ENCODE measurements around the gene LGALSL.

The LGALSL gene

GRCh38 chr2:64456293-64456692 lies 2.3 kb downstream of the LGALSL start:
- TF ChIP-seq GATA2 (IDR thresholded peaks at IDR 0.05; ENCODE audit: low read depth, low read length) (no peak), GATA3 (IDR thresholded peaks at IDR 0.05; ENCODE audit: low read depth, low read length) (no peak)

GRCh38 chr2:64457524-64457923 lies 3.6 kb downstream of the LGALSL start:
- TF ChIP-seq GATA2 (IDR thresholded peaks at IDR 0.05; ENCODE audit: low read depth, low read length) (no peak), GATA3 (IDR thresholded peaks at IDR 0.05; ENCODE audit: low read depth, low read length) (no peak)

DNA sequence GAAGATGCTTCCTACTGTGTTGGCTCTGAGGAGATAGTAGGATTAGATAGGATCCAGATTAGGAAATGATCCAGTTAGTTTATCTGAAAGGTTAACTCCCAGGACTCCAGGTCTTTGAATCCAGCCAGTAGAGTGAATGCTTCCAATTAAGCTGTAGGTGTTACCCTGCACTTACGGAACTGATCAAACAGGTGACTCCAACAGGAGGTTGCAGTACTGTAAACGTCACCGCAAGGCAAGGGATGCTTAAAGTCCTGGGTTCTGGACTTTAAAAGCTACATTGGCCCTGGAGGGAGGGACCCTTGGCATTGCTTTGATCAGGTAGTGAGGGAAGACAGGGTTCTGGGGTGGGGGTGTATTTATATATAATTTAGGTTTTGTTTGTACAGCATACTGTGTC lies 5.6 kb downstream of the LGALSL start:
- no peak for TF ChIP-seq GATA3 (IDR thresholded peaks at IDR 0.05; ENCODE audit: low read depth, low read length)
- TF ChIP-seq GATA2 (IDR thresholded peaks at IDR 0.05; ENCODE audit: low read depth, low read length) = no peak

DNA sequence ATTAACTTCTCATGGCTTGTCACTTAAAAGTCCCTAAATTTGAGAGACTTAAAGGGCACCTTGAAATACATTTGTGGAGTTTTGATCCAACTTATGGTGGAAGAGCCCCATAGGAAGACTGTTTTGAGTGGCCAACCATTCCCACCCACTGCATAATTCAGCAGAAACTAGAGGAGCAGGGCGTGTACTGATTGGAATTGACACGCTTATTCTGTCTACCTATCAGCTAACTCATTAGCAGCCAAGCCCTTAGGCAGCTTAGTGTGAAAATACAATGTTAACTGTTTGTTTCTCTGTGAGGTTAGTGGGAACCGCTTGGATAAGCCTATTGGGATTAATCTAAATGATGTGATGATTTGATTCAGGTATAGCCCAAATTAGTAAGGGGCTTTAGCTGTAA lies 6.4 kb downstream of the LGALSL start:
- TF ChIP-seq GATA2 (IDR thresholded peaks at IDR 0.05; ENCODE audit: low read depth, low read length) = no peak
- no peak for TF ChIP-seq GATA3 (IDR thresholded peaks at IDR 0.05; ENCODE audit: low read depth, low read length)

- TF ChIP-seq GATA3 (IDR thresholded peaks at IDR 0.05; ENCODE audit: low read depth, low read length) (no peak), GATA2 (IDR thresholded peaks at IDR 0.05; ENCODE audit: low read depth, low read length) (no peak)
Observed at GRCh38 chr2:64461271-64462058, 7.5 kb downstream of the LGALSL start.

- no peak for TF ChIP-seq GATA2 (IDR thresholded peaks at IDR 0.05; ENCODE audit: low read depth, low read length)
- TF ChIP-seq GATA3 (IDR thresholded peaks at IDR 0.05; ENCODE audit: low read depth, low read length) = no peak
Observed at GRCh38 chr2:64462171-64462570, 8.2 kb downstream of the LGALSL start.

- TF ChIP-seq GATA3 (IDR thresholded peaks at IDR 0.05; ENCODE audit: low read depth, low read length) = no peak
- TF ChIP-seq GATA2 (IDR thresholded peaks at IDR 0.05; ENCODE audit: low read depth, low read length) = no peak
Observed at GRCh38 chr2:64462940-64463700, 9.2 kb downstream of the LGALSL start.

DNA sequence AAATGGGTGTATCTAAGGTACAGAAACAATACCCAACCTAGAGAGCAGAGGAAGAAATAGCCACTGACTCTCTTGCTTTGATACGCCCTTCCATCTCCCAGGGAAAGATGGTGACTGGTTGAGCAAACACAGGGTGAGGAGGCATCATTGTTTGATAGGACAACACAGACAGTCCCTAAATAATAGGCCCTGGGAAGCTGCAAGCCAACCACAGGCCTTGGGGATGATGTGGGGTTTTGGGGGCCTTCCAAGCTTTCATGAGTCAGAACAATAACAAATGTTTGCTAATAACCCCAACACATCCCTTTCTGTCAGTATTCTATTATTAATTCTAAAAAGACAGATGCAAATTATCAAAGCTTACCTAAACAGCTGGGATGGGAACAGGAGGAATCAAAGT lies 9.8 kb downstream of the LGALSL start:
- no peak for TF ChIP-seq GATA3 (IDR thresholded peaks at IDR 0.05; ENCODE audit: low read depth, low read length)
- no peak for TF ChIP-seq GATA2 (IDR thresholded peaks at IDR 0.05; ENCODE audit: low read depth, low read length)

GRCh38 chr2:64466478-64467085 lies 12.6 kb downstream of the LGALSL start:
- no peak for TF ChIP-seq GATA3 (IDR thresholded peaks at IDR 0.05; ENCODE audit: low read depth, low read length)
- no peak for TF ChIP-seq GATA2 (IDR thresholded peaks at IDR 0.05; ENCODE audit: low read depth, low read length)

DNA sequence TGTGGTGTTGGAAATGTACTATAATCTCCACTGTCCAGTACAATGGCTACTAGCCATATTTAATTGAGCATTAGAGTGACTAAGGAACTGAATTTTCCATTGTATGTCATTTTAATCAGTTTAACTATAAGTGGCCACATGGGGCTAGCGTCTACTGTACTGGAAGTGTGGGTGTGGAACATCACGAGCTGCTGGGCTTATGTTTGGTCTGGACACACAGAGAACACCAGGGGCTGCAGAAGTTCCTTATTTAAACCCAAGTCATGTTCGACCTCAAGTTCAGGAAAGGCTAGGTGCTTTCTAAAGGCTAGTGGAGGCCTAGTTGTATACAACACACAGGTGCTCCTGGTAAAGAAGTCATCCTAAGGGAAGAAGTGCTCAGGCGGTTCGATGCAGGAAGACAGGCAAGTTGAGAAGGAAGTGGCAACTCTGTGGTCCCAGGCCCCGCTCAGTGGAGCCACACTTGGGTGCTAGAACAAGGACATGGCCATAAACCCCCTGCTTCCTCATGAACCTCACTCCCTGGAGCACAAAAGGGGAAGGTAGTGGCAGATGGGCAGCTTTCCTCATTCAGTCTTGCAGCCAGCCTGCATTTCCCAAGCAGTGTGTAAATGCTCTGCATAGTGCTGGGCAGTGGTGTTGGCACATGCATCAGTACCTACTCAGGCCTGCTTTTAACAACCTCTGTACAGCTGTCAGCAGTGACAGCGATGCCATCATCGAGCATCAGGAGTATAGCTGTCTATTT lies 13.3 kb downstream of the LGALSL start:
- TF ChIP-seq GATA2 (IDR thresholded peaks at IDR 0.05; ENCODE audit: low read depth, low read length) = no peak
- no peak for TF ChIP-seq GATA3 (IDR thresholded peaks at IDR 0.05; ENCODE audit: low read depth, low read length)

GRCh38 chr2:64469261-64469660 lies 15.3 kb downstream of the LGALSL start:
- no peak for TF ChIP-seq GATA2 (IDR thresholded peaks at IDR 0.05; ENCODE audit: low read depth, low read length)
- TF ChIP-seq GATA3 (IDR thresholded peaks at IDR 0.05; ENCODE audit: low read depth, low read length) = no peak

- no peak for TF ChIP-seq GATA2 (IDR thresholded peaks at IDR 0.05; ENCODE audit: low read depth, low read length)
- TF ChIP-seq GATA3 (IDR thresholded peaks at IDR 0.05; ENCODE audit: low read depth, low read length) = no peak
Observed at GRCh38 chr2:64470071-64470470, 16.1 kb downstream of the LGALSL start.

- no peak for TF ChIP-seq GATA2 (IDR thresholded peaks at IDR 0.05; ENCODE audit: low read depth, low read length)
- no peak for TF ChIP-seq GATA3 (IDR thresholded peaks at IDR 0.05; ENCODE audit: low read depth, low read length)
Observed at GRCh38 chr2:64470766-64471295, 16.9 kb downstream of the LGALSL start.

GRCh38 chr2:64471600-64471999 lies 17.6 kb downstream of the LGALSL start:
- TF ChIP-seq GATA2 (IDR thresholded peaks at IDR 0.05; ENCODE audit: low read depth, low read length) (no peak), GATA3 (IDR thresholded peaks at IDR 0.05; ENCODE audit: low read depth, low read length) (no peak)

Data from SH-SY5Y (cell line).